ENCODE data around the gene ROPN1B.
"Not testable (repeated sequence)": the region's sequence is repeated elsewhere in the genome, so short reads cannot be mapped to it uniquely, and the experiment has no call there.

Gene ROPN1B

GRCh38 chr3:125959317-125960065 lies 9.5 kb upstream of the ROPN1B start:
- no peak for TF ChIP-seq CTCF (IDR thresholded peaks at IDR 0.05; ENCODE audit: low read depth, low read length)
- H3K4me3 ChIP-seq (ENCODE audit: low read depth, low read length): no peak overlapping the region
- no peak for DNase-seq (ENCODE audit: low read depth, low spot score)
- in situ Hi-C loops (cut with HindIII; ENCODE audit: low sequenced_read_pairs): no loop called here

GRCh38 chr3:125960066-125960424 lies 8.9 kb upstream of the ROPN1B start:
- no peak for TF ChIP-seq CTCF (IDR thresholded peaks at IDR 0.05; ENCODE audit: low read depth, low read length)
- in situ Hi-C loops (cut with HindIII; ENCODE audit: low sequenced_read_pairs): no loop called here
- DNase-seq (ENCODE audit: low read depth, low spot score): no peak
- no peak overlapping the region for H3K4me3 ChIP-seq (ENCODE audit: low read depth, low read length)

GRCh38 chr3:125960456-125961288 lies 8.3 kb upstream of the ROPN1B start:
- H3K4me3 ChIP-seq (ENCODE audit: low read depth, low read length): no peak overlapping the region
- TF ChIP-seq CTCF (IDR thresholded peaks at IDR 0.05; ENCODE audit: low read depth, low read length): no peak
- no peak for DNase-seq (ENCODE audit: low read depth, low spot score)
- in situ Hi-C loops (cut with HindIII; ENCODE audit: low sequenced_read_pairs): no loop called here

GRCh38 chr3:125961289-125961589 lies 7.7 kb upstream of the ROPN1B start:
- in situ Hi-C loops (cut with HindIII; ENCODE audit: low sequenced_read_pairs): no loop called here
- no peak for TF ChIP-seq CTCF (IDR thresholded peaks at IDR 0.05; ENCODE audit: low read depth, low read length)
- H3K4me3 ChIP-seq (ENCODE audit: low read depth, low read length): no peak overlapping the region
- DNase-seq (ENCODE audit: low read depth, low spot score): no peak

- H3K4me3 ChIP-seq (ENCODE audit: low read depth, low read length); DNase-seq (ENCODE audit: low read depth, low spot score); in situ Hi-C loops (cut with HindIII; ENCODE audit: low sequenced_read_pairs): not testable (repeated sequence)
Measured at GRCh38 chr3:125963834-125964233, 5.1 kb upstream of the ROPN1B start.

GRCh38 chr3:125965505-125965904 lies 3.5 kb upstream of the ROPN1B start:
- TF ChIP-seq CTCF (IDR thresholded peaks at IDR 0.05; ENCODE audit: low read depth, low read length): no peak
- in situ Hi-C loops (cut with HindIII; ENCODE audit: low sequenced_read_pairs): no loop called here

GRCh38 chr3:125967156-125967555 lies 1.8 kb upstream of the ROPN1B start:
- in situ Hi-C loops (cut with HindIII; ENCODE audit: low sequenced_read_pairs): no loop called here
- no peak for TF ChIP-seq CTCF (IDR thresholded peaks at IDR 0.05; ENCODE audit: low read depth, low read length)
- no peak overlapping the region for H3K4me3 ChIP-seq (ENCODE audit: low read depth, low read length)
- no peak for DNase-seq (ENCODE audit: low read depth, low spot score)

More at GRCh38 chr3:125965505-125965904, 3.5 kb upstream of the ROPN1B start:
- no peak for DNase-seq (ENCODE audit: low read depth, low spot score)
- H3K4me3 ChIP-seq (ENCODE audit: low read depth, low read length): no peak overlapping the region

GRCh38 chr3:125968121-125968520 lies 857 bp upstream of the ROPN1B start:
- in situ Hi-C loops (cut with HindIII; ENCODE audit: low sequenced_read_pairs); DNase-seq (ENCODE audit: low read depth, low spot score); H3K4me3 ChIP-seq (ENCODE audit: low read depth, low read length): not testable (repeated sequence)
